Parathyroid adenoma (tissue), 2 donors: Measurements from ENCODE around the gene ELOVL5.
"Not testable (repeated sequence)": the region's sequence is repeated elsewhere in the genome, so short reads cannot be mapped to it uniquely, and the experiment has no call there.

Experiments used
- H2AFZ ChIP-seq: fragments of 300-600 bp; sonication (generic); one replicate; pipeline ENCODE4 v1.7.0; 2017; ENCODE audit warnings: antibody characterized with exemption, mild to moderate bottlenecking
- H3K27ac ChIP-seq: fragments of 300-600 bp; sonication (generic); one replicate; pipeline ENCODE4 v1.7.0; 2017
- H3K27me3 ChIP-seq: fragments of 300-600 bp; sonication (generic); one replicate; pipeline ENCODE4 v1.7.0; 2017; ENCODE audit warnings: low read length; ENCODE audit not compliant: control insufficient read depth, insufficient read depth
- H3K36me3 ChIP-seq: fragments of 300-600 bp; sonication (generic); one replicate; pipeline ENCODE4 v1.7.0; 2017; ENCODE audit warnings: low read length; ENCODE audit not compliant: control insufficient read depth, insufficient read depth
- H3K4me1 ChIP-seq: fragments of 300-600 bp; sonication (generic); one replicate; pipeline ENCODE4 v1.7.0; 2017; ENCODE audit warnings: control low read depth
- H3K4me2 ChIP-seq: fragments of 300-600 bp; sonication (generic); one replicate; pipeline ENCODE4 v1.7.0; 2017; ENCODE audit warnings: low read length
- H3K4me3 ChIP-seq: fragments of 300-600 bp; sonication (generic); one replicate; pipeline ENCODE4 v1.7.0; 2017; ENCODE audit warnings: low read depth, low read length
- H3K79me2 ChIP-seq: fragments of 300-600 bp; sonication (generic); one replicate; pipeline ENCODE4 v1.7.0; 2017; ENCODE audit warnings: control low read depth
- H3K9ac ChIP-seq: fragments of 300-600 bp; sonication (generic); one replicate; pipeline ENCODE4 v1.7.0; 2017; ENCODE audit warnings: mild to moderate bottlenecking
- H3K9me3 ChIP-seq: fragments of 300-600 bp; sonication (generic); one replicate; pipeline ENCODE4 v1.7.0; 2017; ENCODE audit warnings: low read length; ENCODE audit not compliant: control insufficient read depth
- CTCF ChIP-seq: fragments of 300-600 bp; sonication (generic); IDR thresholded peaks from one replicate; pipeline ENCODE4 v1.7.0; 2017; ENCODE audit warnings: antibody characterized with exemption, mild to moderate bottlenecking
- donor health status: primary hyperparathyroidism.

The ELOVL5 gene

GRCh38 chr6:53310771-53311585 is 37.8 kb downstream of the ELOVL5 start:
- no peak overlapping the region for H3K4me2 ChIP-seq
- no peak overlapping the region for H3K9ac ChIP-seq
- no peak for TF ChIP-seq CTCF
- peaks cover 9% of the 10 kb centered on the region for H3K4me1 ChIP-seq
- H3K36me3 ChIP-seq, result no peaks in the 10 kb centered on the region
- peaks cover 12% of the 10 kb centered on the region for H3K79me2 ChIP-seq
- no peak overlapping the region for H3K4me3 ChIP-seq
- H3K27me3 ChIP-seq, result no peaks in the 10 kb centered on the region
- H2AFZ ChIP-seq, result no peak overlapping the region
- no peaks in the 10 kb centered on the region for H3K9me3 ChIP-seq
- no peak overlapping the region for H3K27ac ChIP-seq

- Histone ChIP-seq H3K4me2 (no peak overlapping the region), H2AFZ (no peak overlapping the region), H3K27ac (no peak overlapping the region), H3K9ac (no peak overlapping the region), H3K36me3 (no peaks in the 10 kb centered on the region), H3K27me3 (no peaks in the 10 kb centered on the region), H3K9me3 (no peaks in the 10 kb centered on the region), H3K4me1 (peaks cover 9% of the 10 kb centered on the region), H3K4me3 (no peak overlapping the region), H3K79me2 (peaks cover 12% of the 10 kb centered on the region)
- TF ChIP-seq CTCF, result no peak
Observed at GRCh38 chr6:53309901-53310300, 38.8 kb downstream of the ELOVL5 start.

- H3K4me1 ChIP-seq, result peaks cover 9% of the 10 kb centered on the region
- no peaks in the 10 kb centered on the region for H3K9me3 ChIP-seq
- H3K36me3 ChIP-seq, result no peaks in the 10 kb centered on the region
- no peak overlapping the region for H2AFZ ChIP-seq
- H3K79me2 ChIP-seq, result peaks cover 12% of the 10 kb centered on the region
- H3K4me2 ChIP-seq, result no peak overlapping the region
- H3K27me3 ChIP-seq, result no peaks in the 10 kb centered on the region
- H3K27ac ChIP-seq, result no peak overlapping the region
- H3K9ac ChIP-seq, result no peak overlapping the region
- TF ChIP-seq CTCF, result no peak
- H3K4me3 ChIP-seq, result no peak overlapping the region
Observed at GRCh38 chr6:53309059-53309900, 39.5 kb downstream of the ELOVL5 start.

GRCh38 chr6:53306819-53307347 is 41.9 kb downstream of the ELOVL5 start:
- no peak for TF ChIP-seq CTCF
- H3K9ac ChIP-seq, result no peak overlapping the region
- H3K4me3 ChIP-seq, result no peak overlapping the region
- H2AFZ ChIP-seq, result no peak overlapping the region
- no peak overlapping the region for H3K4me2 ChIP-seq
- no peak overlapping the region for H3K27ac ChIP-seq
- no peaks in the 10 kb centered on the region for H3K9me3 ChIP-seq
- peaks cover 2% of the 10 kb centered on the region for H3K4me1 ChIP-seq
- no peaks in the 10 kb centered on the region for H3K27me3 ChIP-seq
- H3K79me2 ChIP-seq, result peaks cover 9% of the 10 kb centered on the region
- H3K36me3 ChIP-seq, result no peaks in the 10 kb centered on the region

GRCh38 chr6:53306217-53306616 is 42.5 kb downstream of the ELOVL5 start:
- H3K27me3 ChIP-seq, H3K4me1 ChIP-seq, H3K9ac ChIP-seq, H3K27ac ChIP-seq, H3K4me2 ChIP-seq, H3K4me3 ChIP-seq, H3K36me3 ChIP-seq, H3K79me2 ChIP-seq, H2AFZ ChIP-seq, H3K9me3 ChIP-seq: not testable (repeated sequence)

- not testable (repeated sequence) for H2AFZ ChIP-seq, H3K36me3 ChIP-seq, H3K79me2 ChIP-seq, H3K9ac ChIP-seq, H3K4me1 ChIP-seq, H3K9me3 ChIP-seq, H3K4me3 ChIP-seq, H3K27me3 ChIP-seq, H3K27ac ChIP-seq, H3K4me2 ChIP-seq
Observed at GRCh38 chr6:53305506-53306005, 43.2 kb downstream of the ELOVL5 start.

- not testable (repeated sequence) for H3K4me3 ChIP-seq, H3K79me2 ChIP-seq, H3K27me3 ChIP-seq, H3K4me1 ChIP-seq, H3K36me3 ChIP-seq, H3K9ac ChIP-seq, H3K4me2 ChIP-seq, H3K27ac ChIP-seq, H3K9me3 ChIP-seq, H2AFZ ChIP-seq
Observed at GRCh38 chr6:53304953-53305352, 43.8 kb downstream of the ELOVL5 start.
